GM19240 (cell line): ENCODE data around the gene RAPGEF2.
"Not testable (repeated sequence)": the region's sequence is repeated elsewhere in the genome, so short reads cannot be mapped to it uniquely, and the experiment has no call there.

Experiments
- DNase-seq: peaks from one replicate; pipeline ENCODE4 v3.0.0; 2011; ENCODE audit warnings: low spot score; ENCODE audit not compliant: insufficient read length

The RAPGEF2 gene

GRCh38 chr4:159102622-159103383 lies at the start of gene RAPGEF2:
Gene RAPGEF2 (plus strand): TSS chr4:159103079. CDS start chr4:159104163, 1,084 bp downstream.
- peak; percentile 89 for DNase-seq

- DNase-seq: no peak
Measured at GRCh38 chr4:159055833-159056232, 47.0 kb upstream of the RAPGEF2 start.

- no peak for DNase-seq
Measured at GRCh38 chr4:159060161-159060560, 42.7 kb upstream of the RAPGEF2 start.

- DNase-seq: no peak
Measured at GRCh38 chr4:159062381-159062780, 40.5 kb upstream of the RAPGEF2 start.

- DNase-seq: no peak
Measured at GRCh38 chr4:159065513-159066240, 37.2 kb upstream of the RAPGEF2 start.

DNA sequence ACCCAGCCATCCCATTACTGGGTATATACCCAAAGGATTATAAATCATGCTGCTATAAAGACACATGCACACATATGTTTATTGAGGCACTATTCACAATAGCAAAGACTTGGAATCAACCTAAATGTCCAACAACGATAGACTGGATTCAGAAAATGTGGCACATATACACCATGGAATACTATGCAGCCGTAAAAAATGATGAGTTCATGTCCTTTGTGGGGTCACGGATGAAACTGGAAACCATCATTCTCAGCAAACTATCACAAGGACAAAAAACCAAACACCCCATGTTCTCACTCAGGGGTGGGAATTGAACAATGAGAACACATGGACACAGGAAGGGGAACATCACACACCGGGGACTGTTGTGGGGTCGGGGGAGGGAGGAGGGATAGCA lies 34.7 kb upstream of the RAPGEF2 start:
- not testable (repeated sequence) for DNase-seq

- no peak for DNase-seq
Measured at GRCh38 chr4:159069922-159070321, 33.0 kb upstream of the RAPGEF2 start.

DNA sequence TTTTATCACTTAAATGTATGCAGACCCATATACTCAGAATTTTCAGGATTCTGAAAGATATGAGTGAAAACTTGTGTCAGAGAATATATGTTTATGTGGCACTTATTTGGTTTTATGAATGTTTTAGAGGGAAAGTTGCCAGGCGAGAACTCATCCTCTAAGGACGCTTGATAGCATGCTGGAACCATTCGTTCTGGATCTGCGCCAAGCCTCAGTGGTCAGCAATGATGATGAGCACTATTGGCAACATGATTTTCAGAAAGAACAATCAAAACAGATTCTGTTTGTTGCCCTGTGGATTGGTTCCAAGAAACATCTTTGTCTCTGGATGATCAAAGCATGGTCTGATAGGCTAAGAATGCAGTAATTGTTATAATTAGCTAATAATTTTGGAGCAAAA lies 32.1 kb upstream of the RAPGEF2 start:
- no peak for DNase-seq

DNA sequence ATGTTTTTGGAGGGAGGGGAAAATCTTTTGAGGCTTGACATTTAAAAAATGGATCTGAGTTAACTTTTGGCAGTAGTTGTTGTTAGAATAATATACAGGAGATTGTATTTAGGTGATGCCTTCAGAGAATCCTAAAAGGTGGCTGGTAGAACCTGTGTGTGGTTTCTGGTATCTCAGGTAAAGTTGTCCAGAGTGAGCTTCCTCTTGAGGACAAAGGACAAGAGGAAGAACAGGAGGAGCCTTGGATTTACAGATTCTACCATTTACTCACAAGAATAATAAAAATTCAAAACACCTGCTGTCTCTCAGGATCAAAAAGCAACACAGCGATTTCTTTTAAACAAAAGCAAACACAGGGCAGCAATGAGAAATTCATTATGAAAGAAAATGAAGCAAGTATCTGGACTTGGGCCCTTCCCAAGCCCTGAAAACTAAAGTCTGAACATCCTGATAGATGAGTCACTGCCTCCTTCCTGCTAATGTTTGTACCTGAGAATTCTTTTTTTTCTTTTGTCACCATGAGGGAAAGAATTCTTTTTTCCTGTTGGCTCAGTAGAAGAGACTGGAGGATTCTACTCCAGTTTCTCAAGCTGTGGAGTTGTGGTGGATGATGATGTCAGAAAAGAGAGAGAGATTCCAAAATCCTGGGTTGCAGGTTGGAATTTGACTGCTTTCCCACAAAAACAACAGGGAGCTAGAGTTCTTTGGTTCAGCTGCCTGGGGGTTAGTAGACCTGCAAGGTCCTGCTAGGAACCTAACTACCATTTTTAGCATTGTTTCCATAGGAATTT lies 31.5 kb upstream of the RAPGEF2 start:
- no peak for DNase-seq

DNA sequence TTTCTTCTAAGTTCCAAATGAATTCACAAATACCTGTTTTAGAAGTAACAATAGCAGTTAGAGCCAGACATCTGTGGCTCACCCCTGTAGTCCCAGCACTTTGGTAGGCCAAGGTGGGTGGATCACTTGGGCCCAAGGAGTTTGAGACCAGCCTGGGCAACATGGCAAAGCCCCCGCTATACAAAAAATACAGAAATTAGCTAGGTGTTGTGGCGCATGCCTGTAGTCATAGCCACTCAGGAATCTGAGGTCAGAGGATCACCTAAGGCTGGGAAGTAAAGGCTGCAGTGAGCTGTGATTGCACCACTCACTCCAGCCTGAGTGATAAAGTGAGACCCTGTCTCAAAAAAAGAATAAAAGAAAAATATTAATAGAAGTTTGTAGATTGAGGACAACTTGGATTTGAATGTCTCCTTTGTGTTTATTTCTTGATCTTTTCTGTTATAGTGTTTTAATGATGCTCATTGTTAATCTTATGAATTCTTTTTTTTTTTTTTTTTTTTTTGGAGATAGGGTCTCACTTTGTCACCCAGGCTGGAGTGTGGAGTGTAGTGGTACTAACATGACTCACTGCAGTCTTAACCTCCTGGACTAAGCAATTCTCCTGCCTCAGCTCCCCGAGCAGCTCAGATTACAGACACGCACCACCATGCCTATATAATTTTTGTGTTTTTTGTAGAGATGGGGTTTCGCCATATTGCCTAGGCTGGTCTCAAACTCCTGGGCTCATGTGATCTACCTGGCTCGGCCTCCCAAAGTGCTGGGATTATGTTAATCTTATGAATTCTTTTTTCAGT lies 30.7 kb upstream of the RAPGEF2 start:
- no peak for DNase-seq

- no peak for DNase-seq
Measured at GRCh38 chr4:159075531-159075932, 27.3 kb upstream of the RAPGEF2 start.

DNA sequence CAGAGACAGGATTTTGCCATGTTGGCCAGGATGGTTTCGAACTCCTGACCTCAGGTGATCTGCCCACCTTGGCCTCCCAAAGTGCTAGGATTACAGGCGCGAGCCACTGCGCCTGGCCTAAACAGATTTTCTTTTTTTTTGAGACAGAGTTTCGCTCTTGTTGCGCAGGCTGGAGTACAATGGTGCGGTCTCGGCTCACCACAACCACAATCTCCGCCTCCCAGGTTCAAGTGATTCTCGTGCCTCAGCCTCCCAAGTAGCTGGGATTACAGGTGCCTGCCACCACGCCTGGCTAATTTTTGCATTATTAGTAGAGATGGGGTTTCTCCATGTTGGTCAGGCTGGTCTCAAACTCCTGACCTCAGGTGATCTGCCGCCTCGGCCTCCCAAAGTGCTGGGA lies 25.9 kb upstream of the RAPGEF2 start:
- not testable (repeated sequence) for DNase-seq

DNA sequence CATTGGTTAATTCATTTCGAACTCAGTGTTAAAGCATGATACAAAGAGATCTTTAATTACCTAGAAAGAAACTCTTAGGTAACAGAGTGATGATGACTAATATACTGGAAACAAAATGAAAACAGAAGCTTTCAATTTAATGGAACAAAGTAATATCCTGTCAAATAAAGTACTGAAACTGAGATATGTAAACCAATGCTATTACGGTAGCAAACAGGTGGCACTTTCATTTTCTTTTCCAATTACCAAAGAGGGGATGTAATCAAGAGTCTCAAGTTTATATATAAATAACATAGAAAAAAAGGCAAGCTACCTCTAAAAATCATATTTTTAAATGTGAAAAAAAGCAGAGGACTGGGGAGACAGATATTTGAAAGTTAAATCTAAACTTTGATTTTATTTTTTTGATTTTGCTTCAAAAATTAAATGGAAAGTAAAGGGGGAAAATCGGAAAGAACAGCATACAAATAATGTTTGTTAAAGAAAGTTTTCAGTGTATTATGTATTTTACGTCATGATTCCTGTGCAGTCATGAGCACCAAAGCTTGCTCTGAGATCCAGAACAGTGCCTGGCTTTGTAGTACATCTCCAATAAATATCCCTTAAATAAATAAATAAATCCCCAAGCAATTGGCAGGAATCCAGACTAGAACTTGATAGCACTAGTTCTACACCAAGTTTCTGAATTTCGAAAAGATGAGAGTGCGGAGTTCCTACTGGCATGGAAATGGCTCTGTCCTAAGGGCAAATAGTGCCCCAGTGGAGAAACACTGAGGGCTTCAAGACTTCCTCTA lies 25.0 kb upstream of the RAPGEF2 start:
- no peak for DNase-seq

- no peak for DNase-seq
Measured at GRCh38 chr4:159079074-159079473, 23.8 kb upstream of the RAPGEF2 start.

- DNase-seq: no peak
Measured at GRCh38 chr4:159086606-159087005, 16.3 kb upstream of the RAPGEF2 start.

- DNase-seq: no peak
Measured at GRCh38 chr4:159090255-159090654, 12.6 kb upstream of the RAPGEF2 start.

GRCh38 chr4:159094156-159094555 lies 8.7 kb upstream of the RAPGEF2 start:
- DNase-seq: not testable (repeated sequence)

GRCh38 chr4:159096434-159096833 lies 6.4 kb upstream of the RAPGEF2 start:
- DNase-seq: no peak

DNA sequence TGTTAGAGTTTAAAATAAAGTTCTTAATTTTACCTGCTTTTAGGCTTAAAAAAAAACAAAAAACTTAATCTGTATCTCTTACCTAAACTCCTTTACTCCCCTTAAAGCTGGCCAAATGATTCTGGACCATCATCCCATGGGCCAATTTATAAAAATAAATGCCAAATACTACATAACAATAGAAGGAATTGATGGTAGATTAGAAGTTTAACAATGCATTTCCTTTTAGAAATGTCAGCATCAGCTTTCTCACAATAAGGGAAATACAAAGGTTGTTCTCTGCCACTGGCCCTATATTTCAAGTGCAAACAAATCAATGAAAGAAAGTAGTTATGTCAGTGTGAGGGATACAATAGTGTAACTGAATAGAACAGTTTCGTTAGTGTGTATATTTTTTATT lies 5.7 kb upstream of the RAPGEF2 start:
- no peak for DNase-seq

DNA sequence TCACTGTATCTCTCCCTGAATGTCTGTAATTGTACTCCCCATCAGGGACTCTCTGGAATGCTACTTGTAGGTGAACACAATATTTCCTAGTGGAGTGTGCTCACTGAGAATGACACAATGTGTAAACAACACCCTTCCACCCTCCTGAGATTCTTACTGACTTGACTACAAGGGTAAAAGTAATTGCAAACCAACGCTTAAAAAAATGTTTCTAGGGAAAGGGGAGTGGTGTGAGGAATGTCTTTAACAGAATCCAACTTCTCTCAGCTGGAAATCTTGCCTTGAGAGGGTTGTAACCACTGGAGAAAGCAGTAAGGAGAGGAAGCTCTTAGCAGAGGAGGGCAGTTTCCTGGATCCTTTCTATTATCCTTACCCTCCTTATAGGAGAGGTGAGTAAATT lies 5.1 kb upstream of the RAPGEF2 start:
- DNase-seq: no peak
